LHCN-M2 (cell line): ENCODE results near the gene NETO2. TPM values are rescaled to one million over a fixed set of nuclear protein-coding genes. Genes with fewer than 3 reads are reported as not detected.
A peak's percentile ranks its signal among the peaks of the same experiment; 100 is the strongest.

ENCODE experiments used
- DNase-seq: peaks from one replicate; pipeline ENCODE4 v3.0.0-alpha.2; 2012; ENCODE audit warnings: low read depth
- total RNA-seq: library from RNA; depleted of rRNA; stranded (reverse); fragments of >200 nt; gene quantifications from 2 replicates; pipeline ENCODE4 v1.2.3, GENCODE V29; 2014; rRNA removed

The NETO2 gene
- total RNA-seq, 1 experiment from 2014 or later = 33.0 TPM

- no peak for DNase-seq
Observed at GRCh38 chr16:47046726-47047523, 96.8 kb downstream of the NETO2 start.

GRCh38 chr16:47045459-47045858, 98.3 kb downstream of the NETO2 start:
- DNase-seq = no peak

- DNase-seq = no peak
Observed at GRCh38 chr16:47045023-47045422, 98.7 kb downstream of the NETO2 start.

GRCh38 chr16:47043970-47044684, 99.6 kb downstream of the NETO2 start:
- DNase-seq = no peak

- DNase-seq = peak; percentile 14
Observed at GRCh38 chr16:47043200-47043599, 100.5 kb downstream of the NETO2 start.

- peak; percentile 68 for DNase-seq
Observed at GRCh38 chr16:47037746-47038458, 105.8 kb downstream of the NETO2 start.

GRCh38 chr16:47037396-47037745, 106.4 kb downstream of the NETO2 start:
- DNase-seq = no peak

GRCh38 chr16:47036201-47036600, 107.5 kb downstream of the NETO2 start:
- no peak for DNase-seq

GRCh38 chr16:47035436-47035835, 108.3 kb downstream of the NETO2 start:
- DNase-seq = no peak

- DNase-seq = no peak
Observed at GRCh38 chr16:47034455-47034854, 109.3 kb downstream of the NETO2 start.

GRCh38 chr16:47033176-47033575, 110.6 kb downstream of the NETO2 start:
- DNase-seq = no peak

- no peak for DNase-seq
Observed at GRCh38 chr16:47029724-47030123, 114.0 kb downstream of the NETO2 start.

- no peak for DNase-seq
Observed at GRCh38 chr16:47028767-47029377, 114.9 kb downstream of the NETO2 start.

Other genes starting within 250 kb of the NETO2 start
- gene DNAJA2, start 170.3 kb downstream of the NETO2 start, total RNA-seq = 65.7 and 70.4 TPM in 2 replicates